ENCODE data around the gene SET.

DNA sequence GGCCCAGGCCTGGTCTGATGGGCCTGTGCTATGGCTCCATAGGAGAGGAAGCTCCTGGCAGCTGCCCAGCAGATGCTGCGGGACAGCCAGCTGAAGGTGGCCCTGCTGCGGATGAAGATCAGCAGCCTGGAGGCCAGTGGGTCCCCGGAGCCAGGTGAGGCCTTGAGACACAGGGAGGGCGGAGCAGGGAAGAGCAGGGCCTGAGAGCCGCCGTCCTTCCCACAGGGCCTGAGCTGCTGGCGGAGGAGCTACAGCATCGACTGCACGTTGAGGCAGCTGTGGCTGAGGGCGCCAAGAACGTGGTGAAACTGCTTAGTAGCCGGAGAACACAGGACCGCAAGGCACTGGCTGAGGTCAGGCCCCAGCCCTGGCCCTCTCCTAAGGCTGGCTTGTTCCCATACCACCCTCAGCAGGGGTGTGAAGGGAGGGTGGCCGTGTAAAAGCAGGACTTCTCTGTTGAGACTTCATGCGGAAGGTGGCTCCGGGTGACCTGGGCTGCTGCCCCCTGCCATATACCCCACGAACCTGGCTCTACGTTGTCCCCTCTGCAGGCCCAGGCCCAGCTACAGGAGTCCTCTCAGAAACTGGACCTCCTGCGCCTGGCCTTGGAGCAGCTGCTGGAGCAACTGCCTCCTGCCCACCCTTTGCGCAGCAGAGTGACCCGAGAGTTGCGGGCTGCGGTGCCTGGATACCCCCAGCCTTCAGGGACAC is 17.8 kb downstream of the SET start:
- TF ChIP-seq, protein P1, sequence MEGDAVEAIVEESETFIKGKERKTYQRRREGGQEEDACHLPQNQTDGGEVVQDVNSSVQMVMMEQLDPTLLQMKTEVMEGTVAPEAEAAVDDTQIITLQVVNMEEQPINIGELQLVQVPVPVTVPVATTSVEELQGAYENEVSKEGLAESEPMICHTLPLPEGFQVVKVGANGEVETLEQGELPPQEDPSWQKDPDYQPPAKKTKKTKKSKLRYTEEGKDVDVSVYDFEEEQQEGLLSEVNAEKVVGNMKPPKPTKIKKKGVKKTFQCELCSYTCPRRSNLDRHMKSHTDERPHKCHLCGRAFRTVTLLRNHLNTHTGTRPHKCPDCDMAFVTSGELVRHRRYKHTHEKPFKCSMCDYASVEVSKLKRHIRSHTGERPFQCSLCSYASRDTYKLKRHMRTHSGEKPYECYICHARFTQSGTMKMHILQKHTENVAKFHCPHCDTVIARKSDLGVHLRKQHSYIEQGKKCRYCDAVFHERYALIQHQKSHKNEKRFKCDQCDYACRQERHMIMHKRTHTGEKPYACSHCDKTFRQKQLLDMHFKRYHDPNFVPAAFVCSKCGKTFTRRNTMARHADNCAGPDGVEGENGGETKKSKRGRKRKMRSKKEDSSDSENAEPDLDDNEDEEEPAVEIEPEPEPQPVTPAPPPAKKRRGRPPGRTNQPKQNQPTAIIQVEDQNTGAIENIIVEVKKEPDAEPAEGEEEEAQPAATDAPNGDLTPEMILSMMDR (IDR thresholded peaks at IDR 0.05; ENCODE audit: extremely low read depth in 1 of 2, insufficient read depth in 1 of 2, low read depth in 1 of 2, low read length in 2 of 2): no peak
- TF ChIP-seq JUN (IDR thresholded peaks at IDR 0.05; ENCODE audit: borderline replicate concordance, insufficient read depth, insufficient read length, low read depth): no peak
- no peak for TF ChIP-seq POLR2AphosphoS5 (IDR thresholded peaks at IDR 0.05; ENCODE audit: insufficient read depth, low read depth, low read length)
